Right hindlimb (tissue), 1 donor: Measurements from ENCODE around the gene SNRNP27.

Experiments
- DNase-seq: peaks from one replicate; pipeline ENCODE4 v3.0.0-alpha.2; 2018

The SNRNP27 gene

DNA sequence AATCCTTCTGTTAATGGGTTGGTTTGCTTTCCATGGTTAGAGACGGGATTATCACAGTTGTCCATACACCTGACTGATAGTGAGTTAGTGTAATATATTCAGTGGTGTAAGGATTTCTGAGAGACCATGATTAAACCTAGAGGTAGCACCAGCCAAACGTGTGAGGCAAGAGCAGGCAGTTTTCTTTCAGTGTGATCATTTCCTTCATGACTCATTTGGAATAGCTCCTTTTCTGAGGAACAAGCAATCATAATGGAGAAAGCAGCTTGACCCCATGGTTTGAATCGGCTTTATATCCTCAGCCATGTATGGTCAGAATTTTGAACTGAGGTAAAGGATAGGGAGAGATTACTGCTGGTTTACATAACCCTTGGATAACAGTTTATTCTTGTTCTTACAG lies 24.1 kb downstream of the SNRNP27 start:
- DNase-seq, result no peak

DNA sequence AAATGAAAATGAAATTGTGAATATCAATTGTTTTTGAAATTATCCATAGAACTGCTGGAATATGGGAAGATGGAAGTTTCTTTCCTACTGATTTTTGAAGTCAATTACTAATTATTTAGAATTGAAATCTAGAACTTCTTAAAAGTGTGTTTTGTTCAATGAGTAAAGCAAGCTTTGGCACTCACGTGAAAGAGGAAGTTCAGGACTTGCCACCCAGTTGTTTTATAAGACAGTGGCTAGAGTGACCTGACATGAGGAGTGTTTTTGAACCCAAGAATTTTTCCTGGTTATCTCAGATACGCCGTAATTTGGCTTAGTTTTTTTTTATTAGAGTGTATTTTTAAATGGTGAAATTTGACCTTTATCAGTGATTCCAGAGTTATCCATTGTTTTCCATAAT lies 24.6 kb downstream of the SNRNP27 start:
- DNase-seq, result no peak

- no peak for DNase-seq
Measured at GRCh38 chr2:69923116-69923515, 29.4 kb downstream of the SNRNP27 start.

GRCh38 chr2:69926849-69927515 lies 33.2 kb downstream of the SNRNP27 start:
- DNase-seq, result no peak

GRCh38 chr2:69931832-69932595 lies 38.3 kb downstream of the SNRNP27 start:
- DNase-seq, result no peak

- DNase-seq, result no peak
Measured at GRCh38 chr2:69932596-69932922, 38.8 kb downstream of the SNRNP27 start.

DNA sequence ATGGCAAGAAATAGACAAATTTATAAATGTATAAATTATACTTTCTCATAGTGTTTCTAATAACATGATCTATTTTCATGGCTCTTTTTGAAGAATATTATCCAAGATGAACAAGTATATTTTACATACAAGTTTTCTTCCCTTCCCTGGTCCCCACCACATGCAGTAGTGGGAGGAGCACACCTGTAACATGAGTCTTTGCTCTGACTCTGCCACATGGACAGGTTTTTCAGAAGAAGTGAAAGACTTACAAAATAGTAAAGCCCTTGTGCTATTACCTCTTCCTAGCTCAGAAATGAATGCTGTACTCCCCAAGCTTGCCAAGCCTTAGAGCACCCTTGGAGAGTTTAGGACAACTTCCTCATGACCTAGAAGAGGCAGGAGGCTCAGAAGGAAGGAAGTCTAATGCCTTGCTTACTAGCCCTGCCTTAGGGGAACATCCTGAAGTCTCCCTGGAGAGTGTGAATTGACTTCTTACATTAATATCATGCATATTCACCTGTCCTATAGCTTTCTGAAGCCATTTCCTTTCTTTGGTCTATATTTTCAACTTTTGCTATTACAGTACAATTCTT lies 39.6 kb downstream of the SNRNP27 start:
- no peak for DNase-seq

DNA sequence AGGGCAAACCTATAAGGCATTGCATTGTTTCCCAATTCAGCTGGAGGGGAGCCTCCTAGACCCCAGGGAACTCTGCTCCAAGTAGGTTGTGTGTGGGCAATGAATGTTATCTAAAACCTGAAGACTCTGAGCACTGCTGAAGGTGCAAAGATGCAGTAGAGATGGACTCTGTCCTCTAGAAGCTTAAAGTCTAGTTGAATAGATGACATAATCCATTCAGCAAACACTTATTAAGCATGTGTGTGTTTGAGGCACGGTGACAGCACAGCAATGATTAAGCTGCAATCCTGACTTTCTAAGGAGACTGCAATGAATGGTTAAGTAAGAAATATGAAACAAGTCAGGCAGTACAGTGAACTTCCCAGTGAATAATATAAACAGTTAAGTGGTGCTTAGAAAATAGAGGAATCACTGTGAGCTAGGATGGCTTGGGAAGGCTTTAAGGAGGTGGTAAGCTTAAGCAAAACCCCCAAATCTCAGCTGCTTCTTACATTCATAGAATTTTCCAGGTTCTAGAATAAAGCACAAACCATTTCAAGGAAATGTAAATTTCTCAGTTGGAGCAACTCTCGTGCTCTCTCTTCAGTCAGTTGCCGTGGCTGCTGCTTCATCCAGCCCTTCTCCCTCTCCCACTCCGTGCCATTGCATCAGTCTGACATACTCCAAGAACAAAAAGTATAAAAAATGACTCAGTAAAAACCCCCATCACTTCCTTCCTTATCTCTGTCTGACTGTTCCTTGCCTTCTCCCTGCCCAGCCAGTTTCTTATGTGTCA lies 40.3 kb downstream of the SNRNP27 start:
- DNase-seq, result no peak

DNA sequence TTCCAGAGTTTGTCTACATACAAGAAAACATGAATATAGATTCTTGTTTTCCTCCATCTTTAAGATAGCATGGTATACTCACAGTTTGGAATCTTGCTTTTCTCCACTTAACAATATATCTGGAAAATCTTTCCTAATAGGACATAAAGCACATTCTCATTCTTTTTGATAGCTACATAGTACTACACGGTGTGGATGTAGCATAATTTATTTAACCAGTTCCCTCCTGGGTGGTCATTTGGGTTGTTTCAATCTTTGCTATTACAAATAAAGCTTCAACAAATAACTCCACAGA lies 40.8 kb downstream of the SNRNP27 start:
- no peak for DNase-seq

- no peak for DNase-seq
Measured at GRCh38 chr2:69935011-69935410, 41.3 kb downstream of the SNRNP27 start.

DNA sequence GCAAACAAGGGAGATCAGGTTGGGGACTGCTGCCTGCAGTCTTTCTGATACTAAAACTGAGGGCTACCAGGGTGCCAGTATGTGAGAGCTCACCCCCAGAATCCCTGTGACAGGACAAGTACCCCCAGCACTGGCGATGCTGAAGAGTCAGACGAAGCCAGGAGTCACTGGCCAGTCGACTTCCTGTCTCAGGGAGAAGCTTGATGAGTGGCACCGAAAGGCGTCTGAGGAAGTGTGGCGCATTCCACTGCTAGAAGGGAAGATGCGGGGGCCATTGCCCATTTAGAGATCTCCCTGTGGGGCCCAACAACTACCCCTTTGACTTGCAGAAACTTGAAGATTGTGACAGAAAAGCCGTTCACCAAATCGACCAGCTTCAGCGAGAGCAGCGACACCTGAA lies 43.1 kb downstream of the SNRNP27 start:
- DNase-seq, result no peak

DNA sequence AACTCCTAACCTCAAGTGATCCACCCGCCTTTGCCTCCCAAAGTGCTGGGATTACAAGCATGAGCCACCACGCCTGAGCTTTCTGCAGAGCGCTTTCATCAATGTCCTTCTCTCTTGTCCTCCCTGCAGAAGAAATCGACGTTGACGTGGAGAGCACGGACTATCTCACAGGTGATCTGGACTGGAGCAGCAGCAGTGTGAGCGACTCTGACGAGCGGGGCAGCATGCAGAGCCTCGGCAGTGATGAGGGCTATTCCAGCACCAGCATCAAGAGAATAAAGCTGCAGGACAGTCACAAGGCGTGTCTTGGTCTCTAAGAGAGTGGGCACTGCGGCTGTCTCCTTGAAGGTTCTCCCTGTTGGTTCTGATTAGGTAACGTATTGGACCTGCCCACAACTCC lies 44.2 kb downstream of the SNRNP27 start:
- DNase-seq, result no peak

GRCh38 chr2:69939722-69940121 lies 46.0 kb downstream of the SNRNP27 start:
- no peak for DNase-seq

- DNase-seq, result no peak
Measured at GRCh38 chr2:69940691-69941090, 46.9 kb downstream of the SNRNP27 start.

DNA sequence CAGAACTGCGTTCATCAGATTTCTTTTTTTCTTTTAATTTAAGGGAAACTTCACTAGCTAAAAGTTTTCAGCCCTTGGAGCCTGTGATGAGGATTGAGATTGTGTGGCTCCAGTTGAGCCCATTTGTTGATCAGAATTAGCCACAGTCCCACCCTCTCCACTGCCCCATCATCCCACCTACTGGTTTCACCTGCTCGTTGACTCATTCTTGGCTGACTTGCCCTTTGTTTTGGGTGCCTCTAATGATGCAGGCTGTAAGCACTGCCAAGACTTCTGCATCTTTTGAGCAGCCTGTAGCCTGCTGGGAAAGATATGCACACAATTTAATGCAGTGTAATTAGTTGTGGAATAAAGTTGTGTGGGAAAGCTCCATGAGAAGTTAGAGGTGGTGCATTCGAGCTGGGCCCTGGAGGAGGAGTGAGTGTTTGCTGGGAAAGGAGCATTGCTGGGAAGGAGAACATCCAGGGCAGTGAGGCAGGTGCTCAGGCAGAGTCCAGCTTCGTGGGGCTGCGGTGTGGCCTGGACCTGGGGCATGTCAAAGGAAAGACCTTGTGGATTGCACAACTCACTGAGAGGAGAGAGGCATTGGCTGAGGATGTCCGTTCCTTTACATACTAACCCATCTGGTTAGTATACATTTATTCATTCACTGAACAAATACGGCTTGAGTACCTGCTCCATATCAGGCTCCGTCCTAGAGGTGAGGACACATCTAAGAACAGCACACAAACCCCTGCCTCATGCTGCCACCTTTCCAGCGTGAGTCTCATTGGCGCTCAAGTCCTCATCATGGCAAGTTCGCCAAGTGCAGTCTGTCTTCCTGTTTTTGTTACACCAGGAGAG lies 49.5 kb downstream of the SNRNP27 start:
- no peak for DNase-seq

DNA sequence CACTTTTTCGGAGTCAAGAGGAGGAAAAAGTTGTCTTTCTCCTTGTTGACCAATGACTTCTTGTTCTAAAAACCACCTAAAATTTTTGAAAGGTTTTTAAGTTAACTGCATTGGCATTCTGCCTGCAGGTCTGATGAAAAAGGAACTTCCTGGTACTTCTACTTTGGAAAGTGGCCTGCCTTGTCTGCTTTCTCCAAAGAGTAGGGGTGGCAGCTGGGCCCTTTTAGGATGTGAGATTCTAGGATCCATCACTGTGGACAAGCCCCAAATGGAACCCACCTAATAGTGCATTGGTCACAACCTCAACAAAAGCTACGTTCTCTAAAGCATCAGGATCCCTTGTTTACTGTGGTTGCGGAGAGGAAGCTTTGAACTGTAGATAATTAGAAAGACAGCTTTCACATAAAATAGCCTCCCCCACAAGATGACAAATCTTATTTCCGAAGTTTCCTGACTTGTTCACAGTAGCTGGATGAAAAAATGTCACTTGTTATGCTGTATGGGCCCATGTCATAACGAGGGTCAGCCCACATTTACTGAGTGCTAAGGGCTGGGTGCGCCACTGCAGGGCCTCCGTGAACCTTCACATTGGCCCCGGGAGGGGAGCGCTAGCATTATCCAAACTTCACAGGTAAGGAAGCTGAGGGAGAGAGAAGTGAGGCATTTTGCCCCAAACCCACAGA lies 50.2 kb downstream of the SNRNP27 start:
- no peak for DNase-seq

- DNase-seq, result no peak
Measured at GRCh38 chr2:69944756-69945155, 51.0 kb downstream of the SNRNP27 start.

- DNase-seq, result no peak
Measured at GRCh38 chr2:69945441-69945840, 51.7 kb downstream of the SNRNP27 start.

DNA sequence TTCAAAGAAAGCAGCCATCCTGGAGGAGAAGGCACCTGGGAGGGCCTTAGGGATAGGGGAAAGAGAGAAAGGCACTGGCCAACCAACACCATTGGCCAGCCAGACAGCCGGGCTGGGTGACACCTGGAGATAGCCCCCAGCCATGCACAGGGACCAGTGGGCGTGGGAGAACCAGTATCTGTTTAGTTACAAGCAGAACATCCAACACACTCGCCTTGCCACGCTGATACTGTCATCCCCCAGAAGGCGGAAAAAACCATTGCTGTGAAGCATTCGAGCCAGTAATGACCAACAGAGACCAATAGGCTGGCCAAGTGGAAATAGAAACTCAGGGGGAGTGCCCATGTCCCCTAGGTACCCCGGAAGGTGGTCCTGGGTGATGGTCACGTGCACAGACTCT lies 52.2 kb downstream of the SNRNP27 start:
- DNase-seq, result no peak

DNA sequence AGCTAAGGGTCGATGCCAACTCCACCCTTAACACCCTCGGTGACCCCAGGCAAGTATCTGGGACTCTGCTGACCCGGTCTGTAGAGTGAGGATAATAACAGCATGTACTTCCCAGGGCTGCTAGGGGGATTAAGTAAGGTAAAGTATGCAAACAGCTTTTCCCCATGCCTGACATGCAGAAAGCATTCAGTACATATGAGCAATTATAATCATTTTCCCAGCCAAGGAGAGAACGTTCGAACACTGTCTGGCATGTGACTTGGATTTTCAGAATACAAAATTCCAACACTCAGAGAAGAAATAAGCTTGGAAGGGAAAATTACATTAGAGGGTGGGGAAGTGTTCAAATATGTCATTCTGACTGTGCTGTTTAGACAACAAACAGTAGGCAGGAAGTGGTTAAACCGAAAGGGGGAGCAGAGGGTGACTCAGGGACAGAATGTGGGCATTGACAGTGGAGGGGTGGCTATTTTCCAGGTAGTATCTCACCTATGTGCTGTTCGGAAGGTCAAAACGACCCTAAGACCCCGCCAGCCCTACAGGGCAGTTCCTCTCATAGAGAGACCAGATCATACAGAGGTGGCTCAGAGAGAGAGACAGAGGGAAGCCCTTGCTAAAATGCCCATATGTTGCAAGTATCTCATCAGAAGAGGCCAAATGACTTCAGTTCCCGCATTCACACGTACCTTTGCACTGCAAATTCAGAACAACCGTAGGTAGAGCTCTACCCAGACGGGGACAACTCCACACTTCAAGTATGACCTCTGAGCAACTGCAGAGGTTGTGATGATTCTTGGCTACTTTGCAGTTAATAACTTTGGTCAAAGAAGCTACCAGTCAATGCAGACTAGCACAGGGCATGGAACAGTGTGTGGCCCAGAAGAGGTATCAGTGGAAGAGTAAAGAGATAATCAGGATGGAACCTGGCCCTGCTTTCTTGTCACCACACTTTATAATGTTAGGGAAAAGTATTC lies 52.9 kb downstream of the SNRNP27 start:
- no peak for DNase-seq

DNA sequence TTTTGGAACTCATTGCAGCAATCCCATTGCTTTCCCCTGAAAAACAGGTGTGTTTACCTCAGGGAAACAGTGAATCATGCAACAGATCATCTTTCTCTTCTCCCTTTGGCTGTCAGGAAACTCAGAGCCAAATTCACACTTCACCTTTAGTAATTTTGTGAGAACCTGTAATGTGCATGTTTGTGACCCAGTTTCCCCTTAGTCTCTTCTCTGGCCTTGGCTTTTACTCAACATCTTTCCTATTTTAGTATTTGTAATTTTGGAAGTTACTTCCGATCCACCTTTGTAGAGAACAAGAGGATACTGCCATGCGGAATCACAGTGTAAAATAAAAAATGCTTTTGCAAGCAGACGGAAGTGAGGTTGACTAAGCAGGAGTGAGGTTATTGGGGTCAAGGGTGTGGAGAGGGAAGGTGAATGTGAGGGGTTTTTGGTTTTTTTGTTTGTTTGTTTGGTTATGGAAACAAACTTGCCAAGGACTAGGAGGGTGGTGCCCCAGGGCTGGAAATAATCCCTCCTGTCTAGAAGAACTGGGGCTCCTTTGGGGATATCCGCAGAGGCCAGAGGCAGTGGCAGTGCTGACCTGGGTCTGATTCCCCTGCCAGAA lies 53.7 kb downstream of the SNRNP27 start:
- no peak for DNase-seq
